ENCODE measurements around the gene PI4KA.
"Not testable (repeated sequence)": the region's sequence is repeated elsewhere in the genome, so short reads cannot be mapped to it uniquely, and the experiment has no call there.

PI4KA gene

DNA sequence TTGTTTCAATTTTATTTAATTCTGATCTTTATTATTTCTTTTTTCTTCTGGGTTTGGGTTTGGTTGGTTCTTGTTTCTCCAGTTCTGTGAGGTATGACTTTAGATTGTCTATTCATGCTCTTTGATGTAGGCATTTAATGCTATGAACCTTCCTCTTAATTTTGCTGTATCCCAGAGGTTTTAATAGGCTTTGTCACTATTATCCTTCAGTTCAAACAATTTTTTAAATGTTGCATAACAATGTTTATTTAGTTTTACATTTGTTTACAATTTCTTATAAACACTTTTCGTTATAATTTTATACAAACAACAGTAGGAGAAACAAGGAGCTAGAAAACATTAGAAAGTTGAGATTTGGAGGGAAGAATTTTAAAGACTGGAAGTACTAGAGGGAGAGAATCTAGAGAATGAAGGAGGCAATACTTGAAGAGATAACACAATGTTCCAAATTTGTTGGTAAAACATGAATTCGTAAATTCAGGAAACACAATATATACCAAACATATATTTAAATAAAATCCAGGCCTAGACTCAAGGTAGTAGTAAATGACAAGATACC lies 180.8 kb downstream of the PI4KA start:
- TF ChIP-seq, protein P1, sequence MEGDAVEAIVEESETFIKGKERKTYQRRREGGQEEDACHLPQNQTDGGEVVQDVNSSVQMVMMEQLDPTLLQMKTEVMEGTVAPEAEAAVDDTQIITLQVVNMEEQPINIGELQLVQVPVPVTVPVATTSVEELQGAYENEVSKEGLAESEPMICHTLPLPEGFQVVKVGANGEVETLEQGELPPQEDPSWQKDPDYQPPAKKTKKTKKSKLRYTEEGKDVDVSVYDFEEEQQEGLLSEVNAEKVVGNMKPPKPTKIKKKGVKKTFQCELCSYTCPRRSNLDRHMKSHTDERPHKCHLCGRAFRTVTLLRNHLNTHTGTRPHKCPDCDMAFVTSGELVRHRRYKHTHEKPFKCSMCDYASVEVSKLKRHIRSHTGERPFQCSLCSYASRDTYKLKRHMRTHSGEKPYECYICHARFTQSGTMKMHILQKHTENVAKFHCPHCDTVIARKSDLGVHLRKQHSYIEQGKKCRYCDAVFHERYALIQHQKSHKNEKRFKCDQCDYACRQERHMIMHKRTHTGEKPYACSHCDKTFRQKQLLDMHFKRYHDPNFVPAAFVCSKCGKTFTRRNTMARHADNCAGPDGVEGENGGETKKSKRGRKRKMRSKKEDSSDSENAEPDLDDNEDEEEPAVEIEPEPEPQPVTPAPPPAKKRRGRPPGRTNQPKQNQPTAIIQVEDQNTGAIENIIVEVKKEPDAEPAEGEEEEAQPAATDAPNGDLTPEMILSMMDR (IDR thresholded peaks at IDR 0.05; ENCODE audit: low read depth, low read length): no peak
- DNase-seq (ENCODE audit: low read depth in 2 of 2): no peak
- no peak overlapping the region for H3K4me3 ChIP-seq (replicated peaks in 1 of 2; ENCODE audit: low read depth in 2 of 2, low read length in 2 of 2)

GRCh38 chr22:20675613-20676012 lies 183.0 kb downstream of the PI4KA start:
- H3K4me3 ChIP-seq (replicated peaks in 1 of 2; ENCODE audit: low read depth in 2 of 2, low read length in 2 of 2); DNase-seq (ENCODE audit: low read depth in 2 of 2): not testable (repeated sequence)

DNA sequence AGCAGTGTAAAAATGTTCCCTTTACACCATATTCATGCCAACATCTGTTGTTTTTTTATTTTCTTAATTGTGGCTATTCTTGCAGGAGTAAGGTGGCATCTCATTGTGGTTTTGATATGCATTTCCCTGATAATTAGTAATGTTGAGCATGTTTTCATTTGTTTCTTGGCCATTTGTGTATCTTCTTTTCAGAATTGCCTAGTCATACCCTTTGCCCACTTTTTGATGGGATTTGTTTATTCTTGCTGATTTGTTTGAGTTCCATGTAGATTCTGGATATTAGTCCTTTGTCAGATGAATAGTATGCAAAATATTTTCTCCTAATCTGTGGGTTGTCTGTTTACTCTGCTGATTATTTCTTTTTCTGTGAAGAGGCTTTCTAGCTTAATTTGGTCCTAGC lies 183.6 kb downstream of the PI4KA start:
- no peak for DNase-seq (ENCODE audit: low read depth in 2 of 2)

DNA sequence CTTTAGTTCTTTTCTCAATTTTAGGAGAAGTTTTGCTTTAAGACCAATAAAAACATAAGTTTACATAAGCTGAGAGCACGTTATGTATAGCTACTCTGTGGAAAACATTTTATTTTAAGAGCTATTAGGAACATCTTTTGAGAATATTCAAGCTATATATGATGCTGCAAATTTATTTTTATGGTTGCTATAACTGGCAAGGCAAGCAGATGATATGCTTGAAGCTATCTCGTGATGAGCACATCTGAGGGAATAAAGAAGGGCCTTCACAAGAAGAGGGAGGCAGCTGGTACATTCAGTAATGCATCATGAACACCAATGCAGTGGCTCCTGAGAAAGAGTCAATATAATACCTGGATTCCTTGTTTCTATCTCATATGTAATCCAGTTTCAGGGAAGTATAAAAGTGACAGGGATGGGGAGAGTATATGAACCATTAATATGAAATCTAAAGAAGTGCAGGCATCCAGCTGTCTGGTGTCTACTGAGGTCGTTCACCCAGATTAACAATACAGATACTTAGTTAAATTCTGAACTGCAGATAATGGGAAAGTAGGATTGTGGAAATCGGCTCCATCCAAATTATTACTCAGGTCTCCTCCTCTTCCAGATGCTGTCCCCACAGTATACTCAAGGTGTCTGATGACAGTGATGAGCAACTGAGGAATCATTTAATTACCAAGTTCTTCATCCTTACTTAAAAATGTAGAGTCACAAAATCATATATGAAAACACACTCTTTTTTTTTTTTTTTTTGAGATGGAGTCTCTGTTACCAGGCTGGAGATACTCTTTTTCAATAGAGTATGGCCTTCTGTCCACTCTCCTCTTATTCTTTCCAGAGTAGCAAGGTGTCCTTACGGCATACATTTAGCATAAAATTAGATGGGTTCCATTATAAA lies 185.1 kb downstream of the PI4KA start:
- TF ChIP-seq, protein P1 (IDR thresholded peaks at IDR 0.05; ENCODE audit: low read depth, low read length): no peak
- DNase-seq (ENCODE audit: low read depth in 2 of 2): no peak
- no peak overlapping the region for H3K4me3 ChIP-seq (replicated peaks in 1 of 2; ENCODE audit: low read depth in 2 of 2, low read length in 2 of 2)

More for the DNA sequence above, 183.6 kb downstream of the PI4KA start:
- H3K4me3 ChIP-seq (replicated peaks in 1 of 2; ENCODE audit: low read depth in 2 of 2, low read length in 2 of 2): no peak overlapping the region
- TF ChIP-seq, protein P1 (IDR thresholded peaks at IDR 0.05; ENCODE audit: low read depth, low read length): no peak

DNA sequence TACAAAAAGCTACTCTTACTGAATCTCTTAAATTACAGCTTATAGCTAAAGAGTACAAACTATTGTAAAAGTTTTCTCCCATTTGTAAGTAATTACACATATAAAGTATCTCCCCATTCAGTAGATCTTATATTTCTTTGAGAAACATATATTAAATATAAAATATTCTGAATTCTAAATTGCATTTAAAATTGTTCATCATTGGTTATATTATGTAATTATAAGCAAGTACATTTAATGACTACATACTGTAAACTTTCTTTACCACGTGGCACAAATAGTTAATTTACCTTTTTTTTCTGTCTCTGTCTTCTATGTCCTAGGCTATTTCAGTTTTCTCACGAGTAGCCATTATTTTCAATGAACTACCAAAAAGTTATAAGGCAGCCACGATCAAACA lies 185.9 kb downstream of the PI4KA start:
- no peak for DNase-seq (ENCODE audit: low read depth in 2 of 2)
- TF ChIP-seq, protein P1 (IDR thresholded peaks at IDR 0.05; ENCODE audit: low read depth, low read length): no peak
- no peak overlapping the region for H3K4me3 ChIP-seq (replicated peaks in 1 of 2; ENCODE audit: low read depth in 2 of 2, low read length in 2 of 2)

DNA sequence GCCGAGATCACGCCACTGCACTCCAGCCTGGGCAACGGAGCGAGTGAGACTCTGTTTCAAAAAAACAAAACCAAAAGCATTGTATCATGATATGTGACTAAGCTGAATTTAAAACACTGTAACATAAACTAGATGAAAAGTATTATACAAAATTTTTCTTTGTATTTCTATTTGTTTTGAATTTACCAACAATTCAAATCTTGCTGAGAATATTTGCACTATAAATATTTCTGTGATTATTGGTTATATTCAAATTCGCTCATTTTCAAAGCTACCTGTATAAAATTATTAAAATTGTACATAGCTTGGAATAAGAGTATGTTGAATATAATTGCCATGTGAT lies 186.6 kb downstream of the PI4KA start:
- TF ChIP-seq, protein P1 (IDR thresholded peaks at IDR 0.05; ENCODE audit: low read depth, low read length): no peak
- DNase-seq (ENCODE audit: low read depth in 2 of 2): no peak
- no peak overlapping the region for H3K4me3 ChIP-seq (replicated peaks in 1 of 2; ENCODE audit: low read depth in 2 of 2, low read length in 2 of 2)

DNA sequence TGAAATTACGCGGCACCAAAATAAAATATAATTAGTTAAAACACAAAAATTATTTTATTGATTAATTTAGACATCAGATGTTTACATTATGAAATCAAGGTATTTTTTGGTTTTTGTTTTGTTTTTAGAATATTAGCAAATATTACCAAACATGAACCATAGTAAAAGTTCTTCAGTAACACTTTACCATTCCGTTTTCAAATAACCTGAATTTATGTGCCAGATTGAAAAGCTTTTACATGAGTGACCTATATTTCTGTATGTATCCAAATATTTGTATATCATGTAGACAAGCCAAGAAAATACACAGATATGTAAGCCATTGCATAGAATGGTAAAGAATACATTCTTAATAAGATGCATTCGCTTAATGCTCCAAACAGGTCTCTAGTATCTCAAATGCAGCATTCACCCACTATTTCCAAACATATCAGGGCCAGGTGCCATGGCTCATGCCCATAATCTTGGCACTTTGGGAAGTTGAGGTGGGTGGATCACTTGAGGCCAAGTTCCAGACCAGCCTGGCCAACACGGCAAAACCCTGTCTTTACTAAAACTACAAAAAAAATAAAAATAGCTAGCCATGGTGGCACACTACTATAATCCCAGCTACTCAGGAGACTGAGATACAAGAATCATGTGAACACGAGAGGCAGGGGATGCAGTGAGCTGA lies 187.1 kb downstream of the PI4KA start:
- TF ChIP-seq, protein P1 (IDR thresholded peaks at IDR 0.05; ENCODE audit: low read depth, low read length): no peak
- no peak overlapping the region for H3K4me3 ChIP-seq (replicated peaks in 1 of 2; ENCODE audit: low read depth in 2 of 2, low read length in 2 of 2)
- no peak for DNase-seq (ENCODE audit: low read depth in 2 of 2)

DNA sequence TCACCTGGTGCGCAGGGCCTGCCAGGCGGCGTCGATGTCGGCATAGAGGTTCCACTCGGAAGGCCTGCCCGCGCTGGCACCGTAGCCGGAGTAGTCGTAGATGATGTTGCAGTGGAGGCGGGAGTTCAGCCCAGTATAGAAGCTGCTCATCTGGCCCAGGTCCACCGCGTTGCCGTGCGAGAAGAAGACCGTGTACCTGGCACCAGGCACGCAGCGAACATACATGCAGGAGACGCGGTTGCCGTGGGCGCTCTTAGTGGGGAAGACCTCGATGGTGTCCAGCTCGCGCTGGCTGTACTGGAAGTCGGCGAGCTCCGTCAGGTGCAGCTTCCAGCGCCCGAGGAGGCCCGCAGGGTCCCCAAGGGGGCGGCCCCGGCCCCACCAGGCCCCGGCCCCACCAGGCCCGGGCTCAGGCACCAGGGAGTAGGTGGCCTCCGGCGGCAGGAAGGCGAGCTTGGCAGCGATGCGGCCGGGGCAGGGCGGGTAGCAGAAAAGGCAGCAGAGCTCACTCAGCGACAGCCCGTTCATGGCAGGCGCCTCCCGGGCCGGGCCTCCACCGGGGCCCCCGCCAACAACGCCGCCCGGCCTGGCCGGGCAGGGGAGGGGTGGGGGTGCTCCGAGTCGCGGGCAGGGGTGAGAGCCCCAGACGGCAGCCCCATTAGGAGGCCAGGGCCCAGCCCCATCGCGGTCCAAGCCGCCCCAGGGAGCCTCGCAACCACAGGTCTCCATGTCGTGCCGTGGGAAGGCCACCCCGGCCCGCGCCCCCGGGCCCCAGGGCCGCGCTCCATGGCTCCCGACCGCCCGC lies 188.0 kb downstream of the PI4KA start:
- H3K4me3 ChIP-seq (replicated peaks in 1 of 2; ENCODE audit: low read depth in 2 of 2, low read length in 2 of 2); DNase-seq (ENCODE audit: low read depth in 2 of 2): not testable (repeated sequence)

- not testable (repeated sequence) for H3K4me3 ChIP-seq (replicated peaks in 1 of 2; ENCODE audit: low read depth in 2 of 2, low read length in 2 of 2); DNase-seq (ENCODE audit: low read depth in 2 of 2)
These were observed 188.7 kb downstream of the PI4KA start for GRCh38 chr22:20669884-20670283.

- not testable (repeated sequence) for DNase-seq (ENCODE audit: low read depth in 2 of 2); H3K4me3 ChIP-seq (replicated peaks in 1 of 2; ENCODE audit: low read depth in 2 of 2, low read length in 2 of 2)
These were observed 189.1 kb downstream of the PI4KA start for GRCh38 chr22:20669471-20669870.

Data from cardiac fibroblast (primary cell).